Tibial artery (tissue), 4 donors: ENCODE data around the gene BECN2.

ENCODE experiments used
- DNase-seq, 2 donors: peaks; one replicate each; pipeline ENCODE4 v3.0.0-alpha.2; 2019
- H3K27ac ChIP-seq, 2 donors: fragments of 200-600 bp; sonication (generic) in 1 of 2; 1 replicate in 1 of 2; 2 replicates in 1 of 2; pipeline ENCODE4 v1.5.1; 2018 to 2019; ENCODE audit warnings: mild to moderate bottlenecking in 1 of 2
- H3K27me3 ChIP-seq, 2 donors: fragments of 200-600 bp; sonication (generic) in 1 of 2; one replicate each; pipeline versions ENCODE4 v1.5.1 to v1.6.0; 2016 to 2019
- H3K36me3 ChIP-seq, 3 donors: fragments of 200-600 bp; sonication (generic) in 2 of 3; one replicate each; pipeline ENCODE4 v1.5.1; 2016 to 2019; ENCODE audit warnings: mild to moderate bottlenecking in 2 of 3
- H3K4me1 ChIP-seq, 4 donors: fragments of 200-600 bp; sonication (generic) in 2 of 4; 1 replicate in 3 of 4; 2 replicates in 1 of 4; pipeline ENCODE4 v1.5.1; 2016 to 2019
- H3K4me3 ChIP-seq, 2 donors: fragments of 200-600 bp; sonication (generic) in 1 of 2; 1 replicate in 1 of 2; 2 replicates in 1 of 2; pipeline ENCODE4 v1.5.1; 2018 to 2019; ENCODE audit warnings: mild to moderate bottlenecking in 2 of 2
- H3K9me3 ChIP-seq, 3 donors: fragments of 200-600 bp; sonication (generic) in 1 of 3; one replicate each; pipeline ENCODE4 v1.5.1; 2016 to 2019
- CTCF ChIP-seq, 2 experiments: fragments of 200-600 bp in 1 of 2; fragments of 450-650 bp in 1 of 2; IDR thresholded peaks; one replicate each; pipeline ENCODE4 v1.5.1; 2017 to 2019; ENCODE audit warnings: antibody characterized with exemption in 2 of 2, mild to moderate bottlenecking in 1 of 2, moderate library complexity in 1 of 2
- intact Hi-C: fragments of 100-400 bp; cut with DNase I; formaldehyde crosslinking; loops from one replicate; pipeline ENCODE4 v1.15.0; 2023; ENCODE audit warnings: low total_unique reads

Gene BECN2

DNA sequence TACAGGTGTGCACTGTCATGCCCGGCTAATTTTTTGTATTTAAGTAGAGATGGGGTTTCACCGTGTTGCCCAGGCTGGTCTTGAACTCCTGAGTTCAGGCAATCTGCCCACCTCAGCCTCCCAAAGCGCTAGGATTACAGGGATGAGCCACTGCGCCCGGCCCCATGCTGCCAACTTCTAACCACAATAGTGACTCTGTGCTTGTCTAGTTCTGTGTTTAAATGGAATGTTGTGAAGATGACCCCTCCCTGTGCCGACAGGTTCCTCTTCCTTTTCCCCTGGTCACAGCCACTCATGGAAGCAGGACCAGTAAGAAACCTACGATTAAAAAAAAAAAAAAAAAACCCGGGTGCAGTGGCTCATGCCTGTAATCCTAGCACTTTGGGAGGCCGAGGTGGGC is 36.6 kb downstream of the BECN2 start:
- no peak for TF ChIP-seq CTCF (IDR thresholded peaks at IDR 0.05)
- Histone ChIP-seq H3K36me3 (no peaks in the 10 kb centered on the region), H3K4me1 (no peaks in the 10 kb centered on the region), H3K4me3 (no peak overlapping the region), H3K27ac (no peak overlapping the region), H3K27me3 (no peaks in the 10 kb centered on the region), H3K9me3 (no peaks in the 10 kb centered on the region)
- DNase-seq, result no peak
- intact Hi-C loops, result no loop called here

DNA sequence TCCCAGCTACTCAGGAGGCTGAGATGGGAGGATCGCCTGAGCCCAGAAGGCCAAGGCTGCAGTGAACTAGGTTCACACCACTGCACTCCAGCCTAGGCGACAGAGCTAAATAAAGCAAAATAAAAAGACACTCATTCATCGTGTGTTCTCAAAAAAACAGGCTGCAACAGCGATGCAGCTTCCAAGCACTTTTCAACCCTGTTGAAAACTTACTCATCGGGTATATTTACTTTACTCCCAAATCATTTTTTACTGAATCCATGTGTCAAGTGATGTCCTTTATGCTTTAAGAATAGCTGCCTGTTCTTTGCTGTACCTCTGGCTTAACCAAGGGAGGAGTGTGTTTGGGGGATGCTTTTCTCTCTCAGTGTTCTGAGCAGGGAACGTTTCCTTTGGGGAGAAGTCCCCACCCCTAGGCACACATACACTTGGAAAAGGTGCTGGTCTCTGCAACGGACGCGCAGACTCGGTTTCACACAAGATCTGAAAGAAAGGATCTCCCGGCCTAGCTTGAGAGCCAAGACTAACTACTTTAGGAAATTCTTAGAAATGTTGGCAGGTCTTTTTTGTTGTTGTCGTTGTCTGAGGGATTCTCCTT is 39.9 kb downstream of the BECN2 start:
- intact Hi-C loops, result no loop called here
- DNase-seq, result no peak
- TF ChIP-seq CTCF (IDR thresholded peaks at IDR 0.05), result no peak
- H3K9me3 ChIP-seq, result no peaks in the 10 kb centered on the region
- H3K27ac ChIP-seq, result no peak overlapping the region
- H3K36me3 ChIP-seq, result no peaks in the 10 kb centered on the region
- H3K4me1 ChIP-seq, result no peaks in the 10 kb centered on the region
- peaks cover 0 to 6% of the 10 kb centered on the region in 2 donors for H3K27me3 ChIP-seq
- H3K4me3 ChIP-seq, result no peak overlapping the region

GRCh38 chr1:241998412-241998921 is 40.9 kb downstream of the BECN2 start:
- no peaks in the 10 kb centered on the region for H3K36me3 ChIP-seq
- intact Hi-C loops, result no loop called here
- H3K4me1 ChIP-seq, result no peaks in the 10 kb centered on the region
- no peak overlapping the region for H3K27ac ChIP-seq
- H3K27me3 ChIP-seq, result peaks cover 0 to 6% of the 10 kb centered on the region in 2 donors
- no peaks in the 10 kb centered on the region for H3K9me3 ChIP-seq
- DNase-seq, result peak; percentile 74 to 77
- peak in 1 of 2 experiments; percentile 38 for TF ChIP-seq CTCF (IDR thresholded peaks at IDR 0.05)
- H3K4me3 ChIP-seq, result peak overlapping the region; percentile 12 to 18

GRCh38 chr1:241999026-241999425 is 41.5 kb downstream of the BECN2 start, which contains the start of gene MAP1LC3C:
TSS of gene MAP1LC3C (minus strand) at chr1:241999098. CDS start at chr1:241999008, 90 bp downstream.
- DNase-seq, result no peak
- no peak within 1 kb of the TSS for H3K27ac ChIP-seq

GRCh38 chr1:242000434-242000833 is 42.9 kb downstream of the BECN2 start:
- H3K4me1 ChIP-seq, result no peaks in the 10 kb centered on the region
- no peak overlapping the region for H3K27ac ChIP-seq
- H3K9me3 ChIP-seq, result no peaks in the 10 kb centered on the region
- intact Hi-C loops, result no loop called here
- no peak for TF ChIP-seq CTCF (IDR thresholded peaks at IDR 0.05)
- no peak overlapping the region for H3K4me3 ChIP-seq
- H3K36me3 ChIP-seq, result no peaks in the 10 kb centered on the region
- peaks cover 0 to 6% of the 10 kb centered on the region in 2 donors for H3K27me3 ChIP-seq
- no peak for DNase-seq

More at GRCh38 chr1:241999026-241999425, 41.5 kb downstream of the BECN2 start, which contains the start of gene MAP1LC3C:
- no peaks in the 10 kb centered on the region for H3K36me3 ChIP-seq
- H3K4me3 ChIP-seq, result peak within 1 kb of the TSS; percentile 12 to 18
- intact Hi-C loops, result no loop called here
- H3K4me1 ChIP-seq, result no peaks in the 10 kb centered on the region
- no peaks in the 10 kb centered on the region for H3K9me3 ChIP-seq
- no peak for TF ChIP-seq CTCF (IDR thresholded peaks at IDR 0.05)
- peaks cover 0 to 6% of the 10 kb centered on the region in 2 donors for H3K27me3 ChIP-seq
